Panc1 (cell line): ENCODE data around the gene SPATA31C2. TPM values are rescaled to one million over a fixed set of nuclear protein-coding genes. Genes with fewer than 3 reads are reported as not detected.

Source experiments
- ATAC-seq: fragments of 200-7000 bp; cut with Tn5 transposase; 2 replicates; pipeline ENCODE4 v1.9.1; 2020; ENCODE audit warnings: mild to moderate bottlenecking, moderate library complexity
- BruUV-seq: library from RNA; stranded (reverse); fragments of 400-500 nt; replicated peaks from 2 replicates; lab custom pipeline; 2021; lab: Mats Ljungman, UMichigan
- CTCF ChIA-PET: fragments of 300-600 bp; sonication (Branson Sonifier 250); formaldehyde crosslinking; loops from one replicate; lab custom pipeline; 2022; ENCODE audit warnings: antibody characterized with exemption; lab: Charles Lee
- POLR2A ChIA-PET: fragments of 300-600 bp; sonication (Branson Sonifier 250); formaldehyde crosslinking; loops from one replicate; lab custom pipeline; 2022; ENCODE audit warnings: antibody characterized with exemption; lab: Charles Lee
- DNase-seq: peaks from one replicate; pipeline ENCODE4 v3.0.0-alpha.2; 2010; ENCODE audit warnings: low read depth, low spot score
- H3K27ac ChIP-seq: 2 replicates; pipeline ENCODE4 v1.5.1; 2011; ENCODE audit warnings: mild to moderate bottlenecking, low read length, inconsistent platforms
- H3K27me3 ChIP-seq: fragments of 200-500 bp; sonication (Bioruptor generic); 2 replicates; pipeline ENCODE4 v1.6.0; 2014; ENCODE audit warnings: low read length, inconsistent platforms; ENCODE audit not compliant: control insufficient read depth, insufficient read depth
- H3K36me3 ChIP-seq: fragments of 200-500 bp; sonication (Bioruptor generic); 2 replicates; pipeline ENCODE4 v1.5.1; 2014; ENCODE audit warnings: inconsistent platforms, mild to moderate bottlenecking, low read length, moderate library complexity; ENCODE audit not compliant: control insufficient read depth, insufficient read depth
- H3K4me1 ChIP-seq: 2 replicates; pipeline ENCODE4 v1.5.1; 2011; ENCODE audit warnings: inconsistent platforms, mild to moderate bottlenecking, low read length, moderate library complexity; ENCODE audit not compliant: control insufficient read depth, insufficient read depth
- H3K4me3 ChIP-seq, 2 experiments: 2 replicates each; pipeline ENCODE4 v1.5.1; 2011 to 2012; ENCODE audit warnings: low read depth in 2 of 2, low read length in 2 of 2, mild to moderate bottlenecking in 2 of 2, inconsistent platforms in 1 of 2, moderate library complexity in 1 of 2
- H3K9me3 ChIP-seq: fragments of 200-500 bp; sonication (Bioruptor generic); 2 replicates; pipeline ENCODE4 v1.5.1; 2014; ENCODE audit warnings: low read depth, mild to moderate bottlenecking, inconsistent platforms, low read length, moderate library complexity; ENCODE audit not compliant: control insufficient read depth, insufficient read depth
- POLR2AphosphoS5 ChIP-seq: IDR thresholded peaks from 2 replicates; pipeline ENCODE4 v1.6.1; 2012; ENCODE audit warnings: mild to moderate bottlenecking, low read depth, low read length, moderate library complexity
- SIN3A ChIP-seq: IDR thresholded peaks from 2 replicates; pipeline ENCODE4 v1.6.1; 2012; ENCODE audit warnings: low read depth, mild to moderate bottlenecking, low read length, moderate library complexity, borderline replicate concordance; ENCODE audit not compliant: insufficient read depth
- TCF7L2 ChIP-seq: IDR thresholded peaks from 2 replicates; pipeline ENCODE4 v1.6.1; 2011; ENCODE audit warnings: mild to moderate bottlenecking, low read depth, low read length, inconsistent platforms
- in situ Hi-C: cut with HindIII; loops from 2 replicates; pipeline ENCODE4 v1.10.0; 2016; ENCODE audit warnings: low sequenced_read_pairs, low pct_unique_long_range_greater_than_20kb
- intact Hi-C: fragments of 100-400 bp; cut with micrococcal nuclease; formaldehyde crosslinking; loops from one replicate; pipeline ENCODE4 v1.10.0; 2022; ENCODE audit not compliant: unreplicated experiment
- total RNA-seq: library from RNA; stranded (reverse); gene quantifications from one replicate; pipeline ENCODE4 v1.2.1, GENCODE V29; 2021; ENCODE audit not compliant: unreplicated experiment
- TF ChIP-seq, protein P1 (sequence below), 2 experiments: IDR thresholded peaks; 2 replicates each; pipeline ENCODE4 v1.6.1; 2011 to 2012; ENCODE audit warnings: low read depth in 2 of 2, control low read depth in 1 of 2, low read length in 1 of 2, mild to moderate bottlenecking in 1 of 2, moderate library complexity in 1 of 2; ENCODE audit not compliant: insufficient read depth in 1 of 2
- TF ChIP-seq, protein P2 (sequence below): fragments of 450-650 bp; IDR thresholded peaks from 2 replicates; pipeline ENCODE4 v1.5.1; 2017; ENCODE audit warnings: mild to moderate bottlenecking

The SPATA31C2 gene
- total RNA-seq, 1 experiment from 2014 or later: not detected

DNA sequence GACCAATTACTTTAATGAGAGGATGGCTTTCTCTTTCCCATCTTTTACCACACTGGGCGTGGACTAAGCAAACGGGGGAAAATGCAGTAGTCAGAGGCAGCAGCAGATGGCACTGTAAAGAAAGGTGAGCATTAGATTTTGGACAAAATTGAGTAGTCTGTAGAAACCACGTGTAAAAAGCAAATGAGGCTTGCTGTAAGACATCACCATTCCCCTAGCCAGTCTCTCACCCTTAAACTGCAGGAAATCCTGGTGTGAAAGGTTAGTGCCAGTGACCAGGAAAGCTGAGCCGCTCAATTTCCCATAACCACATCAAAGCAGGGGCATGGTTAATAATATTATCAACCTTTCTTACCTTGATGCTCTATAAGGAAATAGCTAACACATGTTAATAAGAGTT is 31.8 kb downstream of the SPATA31C2 start:
- no peak for DNase-seq
- TF ChIP-seq TCF7L2 (peak; percentile 65; the same call in 1 of the 2 replicates), SIN3A (no peak)
- TF ChIP-seq, protein P1, sequence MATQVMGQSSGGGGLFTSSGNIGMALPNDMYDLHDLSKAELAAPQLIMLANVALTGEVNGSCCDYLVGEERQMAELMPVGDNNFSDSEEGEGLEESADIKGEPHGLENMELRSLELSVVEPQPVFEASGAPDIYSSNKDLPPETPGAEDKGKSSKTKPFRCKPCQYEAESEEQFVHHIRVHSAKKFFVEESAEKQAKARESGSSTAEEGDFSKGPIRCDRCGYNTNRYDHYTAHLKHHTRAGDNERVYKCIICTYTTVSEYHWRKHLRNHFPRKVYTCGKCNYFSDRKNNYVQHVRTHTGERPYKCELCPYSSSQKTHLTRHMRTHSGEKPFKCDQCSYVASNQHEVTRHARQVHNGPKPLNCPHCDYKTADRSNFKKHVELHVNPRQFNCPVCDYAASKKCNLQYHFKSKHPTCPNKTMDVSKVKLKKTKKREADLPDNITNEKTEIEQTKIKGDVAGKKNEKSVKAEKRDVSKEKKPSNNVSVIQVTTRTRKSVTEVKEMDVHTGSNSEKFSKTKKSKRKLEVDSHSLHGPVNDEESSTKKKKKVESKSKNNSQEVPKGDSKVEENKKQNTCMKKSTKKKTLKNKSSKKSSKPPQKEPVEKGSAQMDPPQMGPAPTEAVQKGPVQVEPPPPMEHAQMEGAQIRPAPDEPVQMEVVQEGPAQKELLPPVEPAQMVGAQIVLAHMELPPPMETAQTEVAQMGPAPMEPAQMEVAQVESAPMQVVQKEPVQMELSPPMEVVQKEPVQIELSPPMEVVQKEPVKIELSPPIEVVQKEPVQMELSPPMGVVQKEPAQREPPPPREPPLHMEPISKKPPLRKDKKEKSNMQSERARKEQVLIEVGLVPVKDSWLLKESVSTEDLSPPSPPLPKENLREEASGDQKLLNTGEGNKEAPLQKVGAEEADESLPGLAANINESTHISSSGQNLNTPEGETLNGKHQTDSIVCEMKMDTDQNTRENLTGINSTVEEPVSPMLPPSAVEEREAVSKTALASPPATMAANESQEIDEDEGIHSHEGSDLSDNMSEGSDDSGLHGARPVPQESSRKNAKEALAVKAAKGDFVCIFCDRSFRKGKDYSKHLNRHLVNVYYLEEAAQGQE (IDR thresholded peaks at IDR 0.05; ENCODE audit: insufficient read depth in 1 of 2, low read depth in 2 of 2, low read length in 1 of 2): no peak
- TF ChIP-seq, protein P2, sequence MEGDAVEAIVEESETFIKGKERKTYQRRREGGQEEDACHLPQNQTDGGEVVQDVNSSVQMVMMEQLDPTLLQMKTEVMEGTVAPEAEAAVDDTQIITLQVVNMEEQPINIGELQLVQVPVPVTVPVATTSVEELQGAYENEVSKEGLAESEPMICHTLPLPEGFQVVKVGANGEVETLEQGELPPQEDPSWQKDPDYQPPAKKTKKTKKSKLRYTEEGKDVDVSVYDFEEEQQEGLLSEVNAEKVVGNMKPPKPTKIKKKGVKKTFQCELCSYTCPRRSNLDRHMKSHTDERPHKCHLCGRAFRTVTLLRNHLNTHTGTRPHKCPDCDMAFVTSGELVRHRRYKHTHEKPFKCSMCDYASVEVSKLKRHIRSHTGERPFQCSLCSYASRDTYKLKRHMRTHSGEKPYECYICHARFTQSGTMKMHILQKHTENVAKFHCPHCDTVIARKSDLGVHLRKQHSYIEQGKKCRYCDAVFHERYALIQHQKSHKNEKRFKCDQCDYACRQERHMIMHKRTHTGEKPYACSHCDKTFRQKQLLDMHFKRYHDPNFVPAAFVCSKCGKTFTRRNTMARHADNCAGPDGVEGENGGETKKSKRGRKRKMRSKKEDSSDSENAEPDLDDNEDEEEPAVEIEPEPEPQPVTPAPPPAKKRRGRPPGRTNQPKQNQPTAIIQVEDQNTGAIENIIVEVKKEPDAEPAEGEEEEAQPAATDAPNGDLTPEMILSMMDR: peak; percentile 66
- Histone ChIP-seq H3K27me3 (no peaks in the 10 kb centered on the region), H3K9me3 (no peaks in the 10 kb centered on the region), H3K4me3 (no peak overlapping the region), H3K36me3 (no peaks in the 10 kb centered on the region), H3K27ac (peak overlapping the region; percentile 26; the same call in 1 of the 2 replicates), H3K4me1 (no peaks in the 10 kb centered on the region)
- in situ Hi-C loops: no loop called here
- intact Hi-C loops: no loop called here
- no TSS peak for BruUV-seq
- ChIA-PET POLR2A (no interaction called here), CTCF (no interaction called here)
- no peak for ATAC-seq

DNA sequence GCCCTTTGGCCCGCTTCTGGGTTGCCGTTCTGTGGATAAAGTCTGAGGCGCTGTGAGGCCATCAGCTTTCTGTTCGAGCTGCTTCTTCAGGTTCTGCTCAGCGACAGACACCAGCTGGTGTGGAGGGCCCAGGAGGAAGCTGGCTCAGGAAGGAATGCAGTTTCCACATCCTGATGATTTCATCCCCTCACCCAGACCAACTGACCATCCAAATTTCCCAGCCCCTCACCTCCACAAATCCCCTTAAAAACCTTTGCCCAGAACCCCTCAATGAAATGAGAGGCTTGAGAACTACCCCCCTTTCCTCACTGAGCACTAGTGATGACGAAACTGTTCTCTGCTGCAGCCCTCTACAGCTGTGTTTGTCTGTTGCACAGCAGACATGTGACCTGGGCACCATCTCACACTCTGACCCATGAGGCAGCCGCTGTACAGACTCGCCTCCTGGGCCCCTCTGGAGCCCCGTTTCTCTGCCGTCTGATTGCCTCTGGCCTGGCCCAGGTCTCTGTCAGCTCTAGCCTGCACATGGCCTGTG is 45.4 kb downstream of the SPATA31C2 start:
- ChIA-PET POLR2A (no interaction called here), CTCF (interaction anchor here (0.6 kb wide), 1 partner anchor 341 kb away, joined by 3 read pairs; no protein-coding TSS in a partner anchor)
- BruUV-seq: no TSS peak
- Histone ChIP-seq H3K4me3 (no peak overlapping the region), H3K4me1 (no peaks in the 10 kb centered on the region; the same call in 1 of the 2 replicates), H3K27ac (no peak overlapping the region; the same call in 1 of the 2 replicates), H3K27me3 (no peaks in the 10 kb centered on the region), H3K9me3 (no peaks in the 10 kb centered on the region), H3K36me3 (no peaks in the 10 kb centered on the region)
- TF ChIP-seq SIN3A (no peak), POLR2AphosphoS5 (no peak), TCF7L2 (no peak)
- TF ChIP-seq, protein P1 (IDR thresholded peaks at IDR 0.05; ENCODE audit: insufficient read depth in 1 of 2, low read depth in 2 of 2, low read length in 1 of 2): no peak
- TF ChIP-seq, protein P2: no peak
- ATAC-seq (0 out of 2 replicates have a peak, but pooled peaks have one; percentile 53), DNase-seq (no peak)
- in situ Hi-C loops: no loop called here
- intact Hi-C loops: no loop called here
